Neural crest cell (in vitro differentiated cells): ENCODE measurements around the gene SGSM2. TPM values are rescaled to one million over a fixed set of nuclear protein-coding genes. Genes with fewer than 3 reads are reported as not detected.

Experiments
- DNase-seq: peaks from one replicate; pipeline ENCODE4 v3.0.0; 2021; ENCODE audit warnings: low read depth, mixed read lengths, low spot score
- H3K27ac Mint-ChIP-seq: one replicate; pipeline ENCODE4 v1.8.0; 2021; ENCODE audit warnings: mild to moderate bottlenecking, mixed read lengths; ENCODE audit not compliant: unreplicated experiment
- H3K27me3 Mint-ChIP-seq: 2 replicates; pipeline ENCODE4 v1.8.0; 2021; ENCODE audit warnings: low read depth, mild to moderate bottlenecking, mixed read lengths
- H3K36me3 Mint-ChIP-seq: 2 replicates; pipeline ENCODE4 v1.8.0; 2021; ENCODE audit warnings: low read depth, mild to moderate bottlenecking, mixed read lengths
- H3K4me1 Mint-ChIP-seq: 2 replicates; pipeline ENCODE4 v1.8.0; 2021; ENCODE audit warnings: mixed read lengths
- H3K4me3 Mint-ChIP-seq: one replicate; pipeline ENCODE4 v1.8.0; 2021; ENCODE audit warnings: mild to moderate bottlenecking, mixed read lengths
- H3K9me3 Mint-ChIP-seq: 2 replicates; pipeline ENCODE4 v1.8.0; 2021; ENCODE audit warnings: mixed read lengths
- CTCF ChIP-seq: fragments of 200-600 bp; sonication (generic); conservative IDR thresholded peaks from 2 replicates; pipeline ENCODE4 v1.5.0; 2021; ENCODE audit warnings: antibody characterized with exemption, mild to moderate bottlenecking
- total RNA-seq: library from RNA; stranded (reverse); gene quantifications from 2 replicates; pipeline ENCODE4 v1.2.1, GENCODE V29; 2021

Gene SGSM2
- total RNA-seq, 1 donor from 2014 or later = 102 TPM

DNA sequence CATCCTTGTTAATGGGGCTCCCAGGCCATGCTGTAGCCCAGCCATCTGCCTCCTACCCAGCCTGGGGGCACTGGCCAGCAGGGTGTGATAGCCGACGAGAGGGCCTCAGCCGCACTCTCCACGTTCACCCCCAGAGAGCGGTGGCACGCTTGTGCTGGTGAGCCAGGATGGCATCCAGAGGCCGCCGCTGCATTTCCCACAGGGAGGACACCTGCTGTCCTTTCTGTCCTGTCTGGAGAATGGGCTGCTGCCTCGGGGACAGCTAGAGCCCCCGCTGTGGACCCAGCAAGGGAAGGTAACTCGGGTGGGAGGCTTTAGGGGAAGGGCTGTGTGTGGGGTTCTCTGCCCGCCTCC lies 27.4 kb downstream of the SGSM2 start:
- H3K9me3 Mint-ChIP-seq = no peaks in the 10 kb centered on the region
- H3K4me3 Mint-ChIP-seq = no peak overlapping the region
- no peak for TF ChIP-seq CTCF
- no peak for DNase-seq
- no peaks in the 10 kb centered on the region for H3K36me3 Mint-ChIP-seq
- no peak overlapping the region for H3K27ac Mint-ChIP-seq
- H3K4me1 Mint-ChIP-seq = peaks cover 6% of the 10 kb centered on the region
- no peaks in the 10 kb centered on the region for H3K27me3 Mint-ChIP-seq

DNA sequence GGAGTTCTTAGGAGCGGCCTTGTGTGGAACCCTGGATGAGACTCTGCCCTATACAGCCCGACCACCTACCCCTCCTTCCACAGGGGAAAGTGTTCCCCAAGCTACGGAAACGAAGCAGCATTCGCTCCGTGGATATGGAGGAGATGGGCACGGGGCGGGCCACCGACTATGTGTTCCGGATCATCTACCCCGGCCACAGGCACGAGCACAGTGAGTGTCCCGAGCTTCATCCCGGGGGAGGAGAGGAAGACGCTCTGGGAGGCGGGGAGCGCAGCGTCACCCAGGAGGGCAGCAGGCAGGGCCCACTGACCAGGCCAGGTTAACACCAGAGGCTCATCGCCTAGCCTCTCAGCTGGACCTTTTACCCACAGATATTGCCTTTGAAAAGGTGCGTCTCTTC lies 27.8 kb downstream of the SGSM2 start:
- no peaks in the 10 kb centered on the region for H3K9me3 Mint-ChIP-seq
- H3K4me1 Mint-ChIP-seq = peaks cover 10% of the 10 kb centered on the region
- no peak for DNase-seq
- TF ChIP-seq CTCF = no peak
- no peak overlapping the region for H3K4me3 Mint-ChIP-seq
- H3K27ac Mint-ChIP-seq = no peak overlapping the region
- no peaks in the 10 kb centered on the region for H3K27me3 Mint-ChIP-seq
- H3K36me3 Mint-ChIP-seq = no peaks in the 10 kb centered on the region

DNA sequence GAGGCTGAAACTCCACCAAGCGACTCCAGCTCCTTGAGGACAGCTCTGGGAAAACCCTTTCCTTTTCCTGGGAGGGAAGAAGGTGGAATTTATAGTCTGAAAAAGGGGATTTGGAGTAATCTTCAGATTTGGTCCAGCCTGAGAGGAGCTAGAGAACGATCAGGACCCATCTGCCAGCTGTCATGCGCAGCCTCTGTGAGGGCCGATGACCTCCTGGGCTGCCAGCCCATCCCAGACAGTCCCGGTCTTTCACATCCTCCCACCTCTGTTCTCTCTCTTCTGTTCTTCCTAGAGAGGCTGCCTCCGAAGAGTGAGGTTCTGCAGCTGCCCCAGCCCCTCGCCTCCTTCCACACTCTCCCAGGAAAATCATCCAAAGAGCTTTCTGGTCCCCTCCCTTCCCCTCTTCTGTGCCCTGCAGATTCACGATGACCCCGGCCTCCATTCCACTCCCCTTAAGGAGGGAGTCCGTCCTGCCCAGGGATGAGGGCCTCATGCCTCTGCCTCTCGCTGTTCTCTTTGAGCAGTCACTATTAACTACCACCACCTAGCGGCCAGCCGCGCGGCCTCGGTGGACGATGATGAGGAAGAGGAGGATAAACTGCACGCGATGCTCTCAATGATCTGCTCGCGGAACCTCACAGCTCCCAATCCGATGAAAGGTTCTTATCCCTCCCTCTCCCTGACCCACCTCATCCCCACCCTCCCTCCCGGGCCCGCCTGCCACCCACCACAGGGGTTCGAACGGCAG lies 29.6 kb downstream of the SGSM2 start:
- Mint-ChIP-seq H3K27me3 (no peaks in the 10 kb centered on the region), H3K9me3 (no peaks in the 10 kb centered on the region), H3K27ac (peak overlapping the region; percentile 91), H3K4me1 (peaks cover 11% of the 10 kb centered on the region), H3K4me3 (no peak overlapping the region), H3K36me3 (no peaks in the 10 kb centered on the region)
- peak; percentile 46 for TF ChIP-seq CTCF
- peak; percentile 32 for DNase-seq

DNA sequence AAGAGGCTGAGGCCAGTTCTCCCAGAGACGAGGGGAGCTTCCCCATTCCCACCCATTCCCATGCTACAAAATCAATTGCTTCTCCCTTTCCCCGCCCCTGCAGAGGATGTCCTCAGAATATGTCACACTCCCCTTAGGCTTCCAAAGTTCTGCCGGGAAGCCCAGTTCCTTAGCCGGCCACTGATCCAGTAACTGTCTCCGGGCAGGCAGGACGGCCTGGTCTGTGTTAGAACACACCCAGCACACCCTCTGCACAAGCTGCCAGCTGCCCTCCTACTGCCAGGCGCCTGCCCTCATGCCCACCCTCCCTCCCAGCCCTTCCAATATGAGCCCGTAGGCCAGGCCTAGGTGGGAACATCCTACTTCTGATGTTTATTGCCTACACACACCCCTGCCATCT lies 31.1 kb downstream of the SGSM2 start:
- H3K9me3 Mint-ChIP-seq = no peaks in the 10 kb centered on the region
- H3K4me3 Mint-ChIP-seq = no peak overlapping the region
- no peak overlapping the region for H3K27ac Mint-ChIP-seq
- H3K36me3 Mint-ChIP-seq = no peaks in the 10 kb centered on the region
- TF ChIP-seq CTCF = no peak
- H3K27me3 Mint-ChIP-seq = no peaks in the 10 kb centered on the region
- peaks cover 11% of the 10 kb centered on the region for H3K4me1 Mint-ChIP-seq
- no peak for DNase-seq

- Mint-ChIP-seq H3K27ac (peak overlapping the region; percentile 78), H3K27me3 (no peaks in the 10 kb centered on the region), H3K4me1 (peaks cover 11% of the 10 kb centered on the region), H3K36me3 (no peaks in the 10 kb centered on the region), H3K4me3 (no peak overlapping the region), H3K9me3 (no peaks in the 10 kb centered on the region)
- TF ChIP-seq CTCF = no peak
- no peak for DNase-seq
Measured at GRCh38 chr17:2369039-2369438, 31.7 kb downstream of the SGSM2 start.
